Type B pancreatic cell (in vitro differentiated cells): ENCODE data around the gene IQSEC1. TPM values are rescaled to one million over a fixed set of nuclear protein-coding genes. Genes with fewer than 3 reads are reported as not detected.

Source experiments
- DNase-seq: peaks from one replicate; pipeline ENCODE4 v3.0.0; 2021; ENCODE audit warnings: mixed read lengths; ENCODE audit not compliant: unreplicated experiment; ENCODE audit errors: extremely low spot score
- H3K27ac Mint-ChIP-seq: 2 replicates; pipeline ENCODE4 v1.8.0; 2021; ENCODE audit warnings: mild to moderate bottlenecking, mixed read lengths
- H3K27me3 Mint-ChIP-seq: 2 replicates; pipeline ENCODE4 v1.8.0; 2021; ENCODE audit warnings: mixed read lengths
- H3K36me3 Mint-ChIP-seq: 2 replicates; pipeline ENCODE4 v1.8.0; 2021; ENCODE audit warnings: mixed read lengths
- H3K4me1 Mint-ChIP-seq: one replicate; pipeline ENCODE4 v1.8.0; 2021; ENCODE audit warnings: mixed read lengths; ENCODE audit not compliant: unreplicated experiment
- H3K4me3 Mint-ChIP-seq: 2 replicates; pipeline ENCODE4 v1.8.0; 2021; ENCODE audit warnings: mild to moderate bottlenecking, mixed read lengths
- H3K9me3 Mint-ChIP-seq: 2 replicates; pipeline ENCODE4 v1.8.0; 2021; ENCODE audit warnings: mixed read lengths
- CTCF ChIP-seq: fragments of 200-600 bp; sonication (generic); conservative IDR thresholded peaks from 2 replicates; pipeline ENCODE4 v1.5.0; 2021; ENCODE audit warnings: antibody characterized with exemption, mild to moderate bottlenecking
- total RNA-seq: library from RNA; stranded (reverse); gene quantifications from 2 replicates; pipeline ENCODE4 v1.2.1, GENCODE V29; 2021; ENCODE audit warnings: low replicate concordance

IQSEC1 gene
- total RNA-seq, 1 donor from 2014 or later, result 33.1 TPM

- DNase-seq, result no peak
- no peak overlapping the region for H3K4me3 Mint-ChIP-seq
- H3K4me1 Mint-ChIP-seq, result peaks cover 3% of the 10 kb centered on the region
- no peak overlapping the region for H3K27ac Mint-ChIP-seq
- TF ChIP-seq CTCF, result no peak
- H3K27me3 Mint-ChIP-seq, result no peaks in the 10 kb centered on the region
- H3K9me3 Mint-ChIP-seq, result no peaks in the 10 kb centered on the region
- H3K36me3 Mint-ChIP-seq, result peaks cover 4% of the 10 kb centered on the region
These were observed 147.6 kb downstream of the IQSEC1 start for GRCh38 chr3:12925648-12926047.

GRCh38 chr3:12924437-12924836 is 148.8 kb downstream of the IQSEC1 start:
- no peaks in the 10 kb centered on the region for H3K27me3 Mint-ChIP-seq
- no peak for DNase-seq
- H3K4me1 Mint-ChIP-seq, result no peaks in the 10 kb centered on the region
- no peak overlapping the region for H3K4me3 Mint-ChIP-seq
- peaks cover 4% of the 10 kb centered on the region for H3K36me3 Mint-ChIP-seq
- H3K27ac Mint-ChIP-seq, result no peak overlapping the region
- TF ChIP-seq CTCF, result no peak
- H3K9me3 Mint-ChIP-seq, result no peaks in the 10 kb centered on the region

GRCh38 chr3:12922881-12923431 is 150.3 kb downstream of the IQSEC1 start:
- Mint-ChIP-seq H3K27ac (no peak overlapping the region), H3K27me3 (no peaks in the 10 kb centered on the region), H3K36me3 (peaks cover 4% of the 10 kb centered on the region), H3K4me1 (no peaks in the 10 kb centered on the region), H3K9me3 (no peaks in the 10 kb centered on the region), H3K4me3 (no peak overlapping the region)
- TF ChIP-seq CTCF, result no peak
- DNase-seq, result no peak

GRCh38 chr3:12922306-12922705 is 150.9 kb downstream of the IQSEC1 start:
- DNase-seq, result no peak
- Mint-ChIP-seq H3K36me3 (peaks cover 4% of the 10 kb centered on the region), H3K4me1 (no peaks in the 10 kb centered on the region), H3K27ac (no peak overlapping the region), H3K27me3 (no peaks in the 10 kb centered on the region), H3K9me3 (no peaks in the 10 kb centered on the region), H3K4me3 (no peak overlapping the region)
- TF ChIP-seq CTCF, result no peak

- H3K27ac Mint-ChIP-seq, result no peak overlapping the region
- no peaks in the 10 kb centered on the region for H3K27me3 Mint-ChIP-seq
- no peak overlapping the region for H3K4me3 Mint-ChIP-seq
- no peak for TF ChIP-seq CTCF
- peaks cover 4% of the 10 kb centered on the region for H3K36me3 Mint-ChIP-seq
- no peaks in the 10 kb centered on the region for H3K4me1 Mint-ChIP-seq
- no peaks in the 10 kb centered on the region for H3K9me3 Mint-ChIP-seq
- no peak for DNase-seq
These were observed 151.5 kb downstream of the IQSEC1 start for GRCh38 chr3:12921736-12922135.

GRCh38 chr3:12920967-12921366 is 152.3 kb downstream of the IQSEC1 start:
- Mint-ChIP-seq H3K27me3 (no peaks in the 10 kb centered on the region), H3K9me3 (no peaks in the 10 kb centered on the region), H3K4me3 (no peak overlapping the region), H3K36me3 (peaks cover 4% of the 10 kb centered on the region), H3K27ac (no peak overlapping the region), H3K4me1 (no peaks in the 10 kb centered on the region)
- no peak for TF ChIP-seq CTCF
- DNase-seq, result no peak
